K562 (cell line): ENCODE results near the gene TRIM33. TPM values are rescaled to one million over a fixed set of nuclear protein-coding genes. Genes with fewer than 3 reads are reported as not detected.

ENCODE experiments used
- BACH1 ChIP-seq: fragments of 200-800 bp; sonication (Bioruptor generic); IDR thresholded peaks from 2 replicates; pipeline ENCODE4 v1.6.1; 2016; ENCODE audit warnings: missing genetic modification characterization, missing compliant biosample characterization
- BCLAF1 ChIP-seq, 2 experiments: fragments of 450-650 bp in 1 of 2; IDR thresholded peaks; 2 replicates each; pipeline ENCODE4 v1.6.1; 2011 to 2017; ENCODE audit warnings: low read depth in 2 of 2, antibody characterized with exemption in 1 of 2, borderline replicate concordance in 1 of 2, low read length in 1 of 2, mild to moderate bottlenecking in 1 of 2, mixed read lengths in 1 of 2; ENCODE audit not compliant: control insufficient read depth in 1 of 2
- BCOR ChIP-seq: fragments of 450-650 bp; IDR thresholded peaks from 2 replicates; pipeline ENCODE4 v1.6.1; 2016
- CCNT2 ChIP-seq: IDR thresholded peaks from 2 replicates; pipeline ENCODE4 v1.6.1; 2011; ENCODE audit warnings: borderline replicate concordance, low read depth, mild to moderate bottlenecking, moderate library complexity, mixed read lengths, low read length; ENCODE audit not compliant: insufficient read length; ENCODE audit errors: extremely low read depth
- CREB5 ChIP-seq: fragments of 250-450 bp; sonication (Bioruptor Pico); IDR thresholded peaks from 2 replicates; pipeline ENCODE4 v1.5.0; 2020; ENCODE audit warnings: mild to moderate bottlenecking
- E2F3 ChIP-seq: fragments of 250-450 bp; sonication (Bioruptor Pico); IDR thresholded peaks from 2 replicates; pipeline ENCODE4 v1.4.0; 2020; ENCODE audit warnings: mild to moderate bottlenecking
- MECOM ChIP-seq: fragments of 250-450 bp; sonication (Bioruptor Pico); IDR thresholded peaks from 2 replicates; pipeline ENCODE4 v1.8.0; 2022; ENCODE audit warnings: inconsistent platforms
- MED1 ChIP-seq: sonication (generic); formaldehyde crosslinking; IDR thresholded peaks from 2 replicates; pipeline ENCODE4 v1.8.1; 2023; ENCODE audit warnings: missing genetic modification reagents, borderline replicate concordance
- PHF20 ChIP-seq: fragments of 450-650 bp; IDR thresholded peaks from 2 replicates; pipeline ENCODE4 v1.6.1; 2018; ENCODE audit not compliant: partially characterized antibody
- SMAD4 ChIP-seq: fragments of 250-450 bp; sonication (Bioruptor Pico); conservative IDR thresholded peaks from 2 replicates; pipeline ENCODE4 v1.8.0; 2021; ENCODE audit warnings: inconsistent platforms, mild to moderate bottlenecking, moderate library complexity
- SMARCB1 ChIP-seq: IDR thresholded peaks from 2 replicates; pipeline ENCODE4 v1.6.1; 2011; ENCODE audit warnings: improper control_type of control experiment, low read depth; ENCODE audit not compliant: insufficient read length
- ZNF239 ChIP-seq: fragments of 250-450 bp; sonication (Bioruptor Pico); IDR thresholded peaks from 2 replicates; pipeline ENCODE4 v1.4.0; 2020; ENCODE audit warnings: mild to moderate bottlenecking
- ZSCAN29 ChIP-seq: fragments of 450-650 bp; IDR thresholded peaks from 2 replicates; pipeline ENCODE4 v1.6.1; 2017
- polyA plus RNA-seq, 8 experiments: library from polyadenylated mRNA; depleted of rRNA in 4 of 8; stranded (reverse) in 5 of 8; unstranded in 3 of 8; fragments of >200 nt; fragmentation: Nextera tagmentation in 2 of 8; fragmentation: Illumina TruSeq in 1 of 8; extraction: Ambion mirVana in 2 of 8; extraction: Trizol in 1 of 8; gene quantifications; 2 replicates each; pipeline versions ENCODE4 v1.2.1 to v1.2.3, GENCODE V29; 2011 to 2014; ENCODE audit warnings: inconsistent platforms in 1 of 8, missing spikeins in 1 of 8
- total RNA-seq, 7 experiments: library from RNA; depleted of rRNA in 6 of 7; stranded (reverse); fragments of >200 nt in 6 of 7; fragmentation: Illumina TruSeq in 2 of 7; extraction: Trizol in 2 of 7; gene quantifications; 2 replicates each; pipeline versions ENCODE4 v1.2.1 to v1.2.3, GENCODE V29; 2011 to 2021; ENCODE audit warnings: low replicate concordance in 1 of 7
- TF ChIP-seq, protein P1 (sequence below), 2 experiments: fragments of 450-650 bp in 1 of 2; sonication (generic) in 1 of 2; formaldehyde crosslinking; conservative IDR thresholded peaks; 2 replicates each; pipeline versions ENCODE4 v1.4.0 to v1.8.1; 2020 to 2022; ENCODE audit warnings: mild to moderate bottlenecking in 1 of 2, missing genetic modification reagents in 1 of 2
- TF ChIP-seq, protein P2 (sequence below): fragments of 450-650 bp; IDR thresholded peaks from one replicate; pipeline ENCODE4 v1.6.1; 2018; ENCODE audit warnings: mild to moderate bottlenecking, moderate library complexity; ENCODE audit not compliant: partially characterized antibody
- TF ChIP-seq, protein P3 (sequence below), 3 experiments: fragments of 200-800 bp in 1 of 3; sonication (Bioruptor generic) in 1 of 3; sonication (generic) in 1 of 3; formaldehyde crosslinking in 1 of 3; IDR thresholded peaks; 2 replicates each; pipeline versions ENCODE4 v1.6.1 to v1.8.0; 2016 to 2022; ENCODE audit warnings: mild to moderate bottlenecking in 2 of 3, missing compliant biosample characterization in 2 of 3, missing genetic modification characterization in 2 of 3, missing genetic modification reagents in 1 of 3
- TF ChIP-seq, protein P4 (sequence below): sonication (generic); formaldehyde crosslinking; IDR thresholded peaks from 2 replicates; pipeline ENCODE4 v1.8.0; 2023; ENCODE audit warnings: mild to moderate bottlenecking, missing genetic modification reagents
- TF ChIP-seq, protein P5 (sequence below): fragments of 250-450 bp; sonication (Bioruptor Pico); IDR thresholded peaks from 2 replicates; pipeline ENCODE4 v1.6.1; 2021; ENCODE audit warnings: mild to moderate bottlenecking

The TRIM33 gene
- total and polyA plus RNA-seq, 9 of the 15 experiments (the other 6 are each of a cell fraction or from before 2014, with no cell fraction given): 9.3 to 58.4 (median 40.2) TPM

DNA sequence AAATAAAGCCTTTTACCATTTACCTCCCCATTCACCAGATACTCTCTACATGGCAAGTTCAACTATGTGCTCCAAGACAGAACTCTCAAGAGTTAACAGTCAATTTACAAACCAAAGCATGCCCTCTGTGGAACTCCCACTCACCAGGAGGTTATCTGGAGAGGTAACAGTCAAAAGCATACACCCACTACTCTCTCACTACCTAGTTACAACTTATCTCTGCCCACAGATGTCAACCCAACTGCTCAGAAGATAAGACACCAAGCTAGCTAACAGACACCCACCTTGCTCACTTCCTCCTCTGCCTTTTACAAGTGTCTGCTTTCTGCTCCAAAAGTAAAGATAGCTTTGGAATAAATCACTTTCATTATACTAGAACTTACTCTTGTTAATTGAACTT, 131.0 kb downstream of the TRIM33 start (continued):
- TF ChIP-seq, protein P1, sequence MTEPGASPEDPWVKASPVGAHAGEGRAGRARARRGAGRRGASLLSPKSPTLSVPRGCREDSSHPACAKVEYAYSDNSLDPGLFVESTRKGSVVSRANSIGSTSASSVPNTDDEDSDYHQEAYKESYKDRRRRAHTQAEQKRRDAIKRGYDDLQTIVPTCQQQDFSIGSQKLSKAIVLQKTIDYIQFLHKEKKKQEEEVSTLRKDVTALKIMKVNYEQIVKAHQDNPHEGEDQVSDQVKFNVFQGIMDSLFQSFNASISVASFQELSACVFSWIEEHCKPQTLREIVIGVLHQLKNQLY (CRISPR knock-in tag; conservative IDR thresholded peaks at IDR 0.05): no peak
- TF ChIP-seq SMAD4: peak; percentile 99
- peak; percentile 95 for TF ChIP-seq BCOR
- TF ChIP-seq ZSCAN29: no peak
- TF ChIP-seq MECOM (CRISPR knock-in tag): peak; percentile 94
- TF ChIP-seq, protein P2, sequence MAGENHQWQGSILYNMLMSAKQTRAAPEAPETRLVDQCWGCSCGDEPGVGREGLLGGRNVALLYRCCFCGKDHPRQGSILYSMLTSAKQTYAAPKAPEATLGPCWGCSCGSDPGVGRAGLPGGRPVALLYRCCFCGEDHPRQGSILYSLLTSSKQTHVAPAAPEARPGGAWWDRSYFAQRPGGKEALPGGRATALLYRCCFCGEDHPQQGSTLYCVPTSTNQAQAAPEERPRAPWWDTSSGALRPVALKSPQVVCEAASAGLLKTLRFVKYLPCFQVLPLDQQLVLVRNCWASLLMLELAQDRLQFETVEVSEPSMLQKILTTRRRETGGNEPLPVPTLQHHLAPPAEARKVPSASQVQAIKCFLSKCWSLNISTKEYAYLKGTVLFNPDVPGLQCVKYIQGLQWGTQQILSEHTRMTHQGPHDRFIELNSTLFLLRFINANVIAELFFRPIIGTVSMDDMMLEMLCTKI: no peak
- TF ChIP-seq CREB5 (CRISPR knock-in tag): no peak
- TF ChIP-seq, protein P3, sequence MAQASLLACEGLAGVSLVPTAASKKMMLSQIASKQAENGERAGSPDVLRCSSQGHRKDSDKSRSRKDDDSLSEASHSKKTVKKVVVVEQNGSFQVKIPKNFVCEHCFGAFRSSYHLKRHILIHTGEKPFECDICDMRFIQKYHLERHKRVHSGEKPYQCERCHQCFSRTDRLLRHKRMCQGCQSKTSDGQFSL (CRISPR knock-in tag; IDR thresholded peaks at IDR 0.05): no peak
- TF ChIP-seq, protein P3 (tag; IDR thresholded peaks at IDR 0.05): no peak
- TF ChIP-seq ZNF239 (CRISPR knock-in tag): peak; percentile 63
- no peak for TF ChIP-seq MED1
- no peak for TF ChIP-seq PHF20
- TF ChIP-seq E2F3 (CRISPR knock-in tag): 0 out of 2 replicates have a peak, but pooled peaks have one; percentile 16
- TF ChIP-seq BACH1 (tag): peak; percentile 64; the same call in 1 of the 2 replicates
- peak; percentile 99 for TF ChIP-seq CCNT2
- TF ChIP-seq, protein P4, sequence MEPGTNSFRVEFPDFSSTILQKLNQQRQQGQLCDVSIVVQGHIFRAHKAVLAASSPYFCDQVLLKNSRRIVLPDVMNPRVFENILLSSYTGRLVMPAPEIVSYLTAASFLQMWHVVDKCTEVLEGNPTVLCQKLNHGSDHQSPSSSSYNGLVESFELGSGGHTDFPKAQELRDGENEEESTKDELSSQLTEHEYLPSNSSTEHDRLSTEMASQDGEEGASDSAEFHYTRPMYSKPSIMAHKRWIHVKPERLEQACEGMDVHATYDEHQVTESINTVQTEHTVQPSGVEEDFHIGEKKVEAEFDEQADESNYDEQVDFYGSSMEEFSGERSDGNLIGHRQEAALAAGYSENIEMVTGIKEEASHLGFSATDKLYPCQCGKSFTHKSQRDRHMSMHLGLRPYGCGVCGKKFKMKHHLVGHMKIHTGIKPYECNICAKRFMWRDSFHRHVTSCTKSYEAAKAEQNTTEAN (CRISPR knock-in tag): no peak
- TF ChIP-seq SMARCB1: no peak
- TF ChIP-seq, protein P5, sequence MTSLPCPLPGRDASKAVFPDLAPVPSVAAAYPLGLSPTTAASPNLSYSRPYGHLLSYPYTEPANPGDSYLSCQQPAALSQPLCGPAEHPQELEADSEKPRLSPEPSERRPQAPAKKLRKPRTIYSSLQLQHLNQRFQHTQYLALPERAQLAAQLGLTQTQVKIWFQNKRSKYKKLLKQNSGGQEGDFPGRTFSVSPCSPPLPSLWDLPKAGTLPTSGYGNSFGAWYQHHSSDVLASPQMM: no peak
- TF ChIP-seq BCLAF1 (IDR thresholded peaks at IDR 0.05; ENCODE audit: borderline replicate concordance in 1 of 2, control insufficient read depth in 1 of 2, low read depth in 2 of 2, low read length in 1 of 2): 0 out of 4 replicates have a peak, but pooled peaks of 1 of the 2 experiments have one; percentile 76
